ENCODE data around the gene KRTAP5-7. TPM values are rescaled to one million over a fixed set of nuclear protein-coding genes. Genes with fewer than 3 reads are reported as not detected.
"Not testable (repeated sequence)": the region's sequence is repeated elsewhere in the genome, so short reads cannot be mapped to it uniquely, and the experiment has no call there.

The KRTAP5-7 gene
- total RNA-seq, 4 donors from 2014 or later: 0.38 TPM; not detected in 3

GRCh38 chr11:71568704-71569349 lies 41.8 kb downstream of the KRTAP5-7 start:
- TF ChIP-seq POLR2A (IDR thresholded peaks at IDR 0.05): no peak
- TF ChIP-seq CTCF (IDR thresholded peaks at IDR 0.05): no peak
- WGBS, 2 donors: 32 to 39% methylated on average over 7 of the region's 8 CpGs
- Histone ChIP-seq H3K4me1 (no peaks in the 10 kb centered on the region), H3K27ac (no peak overlapping the region), H3K9me3 (no peaks in the 10 kb centered on the region), H3K36me3 (no peaks in the 10 kb centered on the region), H3K27me3 (peaks cover 0 to 45% (median 0%) of the 10 kb centered on the region in 4 donors), H3K4me3 (no peak overlapping the region)
- intact Hi-C loops (cut with DNase I): no loop called here
- DNase-seq: no peak

GRCh38 chr11:71571101-71571850 lies 44.2 kb downstream of the KRTAP5-7 start:
- H3K4me3 ChIP-seq; intact Hi-C loops (cut with DNase I); H3K27ac ChIP-seq; H3K4me1 ChIP-seq; H3K36me3 ChIP-seq; DNase-seq; H3K9me3 ChIP-seq: not testable (repeated sequence)
- 56 to 69% methylated on average over 2 to 8 of the region's 39 CpGs for WGBS, 2 donors
- peaks cover 0 to 22% (median 0%) of the 10 kb centered on the region in 4 donors for H3K27me3 ChIP-seq

DNA sequence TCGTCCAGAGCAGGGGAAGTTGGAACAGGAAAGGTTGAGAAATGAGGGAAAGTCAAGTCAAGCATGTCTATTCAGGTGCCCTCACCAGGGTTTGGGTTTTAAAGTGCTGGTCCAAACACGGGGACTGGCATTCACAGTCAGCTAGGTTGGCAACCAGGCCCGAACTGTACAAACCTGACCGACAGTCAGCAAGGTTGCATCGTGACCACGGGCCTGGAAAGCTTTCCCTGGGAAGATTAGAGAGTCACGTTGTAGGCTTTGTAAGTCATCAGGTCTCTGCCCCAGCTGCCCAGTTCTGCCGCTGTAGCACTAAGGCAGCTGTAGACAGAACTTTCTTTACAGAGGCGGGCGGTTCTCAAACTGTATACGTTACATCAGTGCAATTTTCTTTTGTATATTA lies 45.7 kb downstream of the KRTAP5-7 start:
- TF ChIP-seq POLR2A (IDR thresholded peaks at IDR 0.05) (no peak), CTCF (IDR thresholded peaks at IDR 0.05) (no peak)
- Histone ChIP-seq H3K27ac (no peak overlapping the region), H3K27me3 (peaks cover 0 to 16% (median 0%) of the 10 kb centered on the region in 4 donors), H3K9me3 (no peaks in the 10 kb centered on the region), H3K36me3 (no peaks in the 10 kb centered on the region), H3K4me3 (no peak overlapping the region), H3K4me1 (no peaks in the 10 kb centered on the region)
- WGBS, 2 donors: 17 to 83% methylated on average over 2 to 11 of the region's 11 CpGs
- DNase-seq: no peak
- intact Hi-C loops (cut with DNase I): no loop called here

DNA sequence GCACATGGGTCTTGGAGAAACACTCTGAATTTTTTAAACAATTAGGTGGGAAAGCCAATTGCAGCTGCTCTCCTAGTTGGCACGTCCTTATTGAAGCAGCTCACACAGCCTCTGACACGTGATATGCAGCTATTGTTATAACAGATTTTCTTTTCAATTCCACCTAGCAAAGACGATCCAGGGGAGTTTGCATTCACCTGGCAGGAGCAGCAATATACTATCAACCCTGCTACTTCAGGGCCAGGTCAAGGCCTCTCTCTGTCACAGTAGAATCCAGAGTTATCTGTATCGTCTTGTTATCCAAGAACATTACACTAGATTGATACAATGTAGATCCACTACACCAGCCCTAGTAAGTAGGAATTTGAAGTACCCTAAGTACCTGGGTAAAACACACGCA lies 47.4 kb downstream of the KRTAP5-7 start:
- Histone ChIP-seq H3K4me3 (no peak overlapping the region), H3K9me3 (no peaks in the 10 kb centered on the region), H3K36me3 (no peaks in the 10 kb centered on the region), H3K27me3 (peaks cover 0 to 14% (median 0%) of the 10 kb centered on the region in 4 donors), H3K4me1 (no peaks in the 10 kb centered on the region), H3K27ac (no peak overlapping the region)
- no peak for TF ChIP-seq CTCF (IDR thresholded peaks at IDR 0.05)
- TF ChIP-seq POLR2A (IDR thresholded peaks at IDR 0.05): no peak
- intact Hi-C loops (cut with DNase I): no loop called here
- 58 to 72% methylated on average over 4 to 5 of the region's 5 CpGs for WGBS, 2 donors
- DNase-seq: no peak

DNA sequence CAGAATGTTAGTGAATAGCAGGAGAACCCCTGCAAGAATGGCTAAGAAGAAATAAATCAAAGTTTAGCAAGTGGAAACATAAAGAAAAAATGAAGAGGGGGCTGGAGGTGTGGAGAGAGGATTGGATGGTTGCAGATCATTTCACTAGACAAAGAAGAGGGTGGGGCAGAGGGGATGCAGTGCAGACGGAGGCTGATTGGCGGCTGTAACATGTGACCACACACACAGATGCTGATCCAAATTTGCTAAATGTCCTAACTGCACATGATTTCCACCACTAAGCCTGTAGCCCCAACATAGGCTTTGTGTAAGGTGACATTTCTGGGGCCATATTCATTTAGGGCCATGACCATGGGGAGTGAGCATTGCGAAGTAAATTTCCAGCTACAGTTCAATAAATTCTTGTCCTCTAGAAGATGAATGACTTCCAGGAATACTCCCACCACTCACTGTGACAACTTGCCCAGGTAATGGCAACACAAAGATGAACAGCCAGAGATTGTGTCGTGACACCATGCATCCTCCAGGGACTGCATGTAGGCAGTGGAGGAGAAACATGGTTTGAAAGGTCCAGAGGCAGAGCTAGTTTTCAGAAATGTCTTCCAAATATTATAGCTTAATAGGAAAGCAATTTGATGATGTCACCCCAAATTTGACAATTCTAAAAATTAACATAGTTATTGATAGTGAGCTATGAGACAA lies 48.8 kb downstream of the KRTAP5-7 start:
- peaks cover 0 to 7% (median 0%) of the 10 kb centered on the region in 3 donors for H3K4me1 ChIP-seq
- no peak for DNase-seq
- no peak overlapping the region for H3K4me3 ChIP-seq
- H3K27ac ChIP-seq: no peak overlapping the region
- intact Hi-C loops (cut with DNase I): no loop called here
- no peaks in the 10 kb centered on the region for H3K9me3 ChIP-seq
- TF ChIP-seq POLR2A (IDR thresholded peaks at IDR 0.05) (no peak), CTCF (IDR thresholded peaks at IDR 0.05) (no peak)
- H3K36me3 ChIP-seq: no peaks in the 10 kb centered on the region
- H3K27me3 ChIP-seq: peaks cover 0 to 8% (median 0%) of the 10 kb centered on the region in 4 donors
- 58 to 79% methylated on average over 4 of the region's 4 CpGs for WGBS, 2 donors

GRCh38 chr11:71576688-71577465 lies 49.8 kb downstream of the KRTAP5-7 start:
- WGBS, 2 donors: 91 to 100% methylated on average over 2 to 12 of the region's 41 CpGs
- H3K27me3 ChIP-seq: peaks cover 0 to 14% (median 0%) of the 10 kb centered on the region in 4 donors
- H3K9me3 ChIP-seq; H3K4me1 ChIP-seq; intact Hi-C loops (cut with DNase I); H3K4me3 ChIP-seq; H3K36me3 ChIP-seq; DNase-seq; H3K27ac ChIP-seq: not testable (repeated sequence)

Measured in esophagus squamous epithelium (tissue), 5 donors.